GM12878 (cell line): ENCODE measurements around the gene TMEM214. TPM values are rescaled to one million over a fixed set of nuclear protein-coding genes. Genes with fewer than 3 reads are reported as not detected.

Source experiments
- ATAC-seq: fragments of 200-7000 bp; cut with Tn5 transposase; 3 replicates; pipeline ENCODE4 v1.9.1; 2020; ENCODE audit warnings: mild to moderate bottlenecking, moderate library complexity
- BruUV-seq: library from RNA; stranded (reverse); fragments of 400-500 nt; replicated peaks from 2 replicates; lab custom pipeline; 2021; lab: Mats Ljungman, UMichigan
- CTCF ChIA-PET: fragments of 300-600 bp; sonication (Branson Sonifier 250); formaldehyde crosslinking; extraction: SDS; loops from one replicate; lab custom pipeline; 2021; ENCODE audit warnings: inconsistent platforms; lab: Yijun Ruan, JAX
- POLR2A ChIA-PET: fragments of 350-600 bp; formaldehyde crosslinking; extraction: SDS; loops from one replicate; lab custom pipeline; 2021; ENCODE audit warnings: inconsistent platforms; lab: Charles Lee
- RAD21 ChIA-PET: fragments of 300-600 bp; sonication (Branson Sonifier 250); formaldehyde crosslinking; loops from one replicate; lab custom pipeline; 2023; ENCODE audit warnings: antibody characterized with exemption; ENCODE audit not compliant: unreplicated experiment; lab: Charles Lee
- SMC1A ChIA-PET: fragments of 300-600 bp; sonication (Branson Sonifier 250); formaldehyde crosslinking; loops from one replicate; lab custom pipeline; 2023; ENCODE audit not compliant: unreplicated experiment, uncharacterized antibody; lab: Charles Lee
- DNase-seq: peaks from one replicate; pipeline ENCODE4 v3.0.0-alpha.2; 2011; ENCODE audit warnings: low read depth, low spot score
- FAIRE-seq: peaks from 3 replicates; lab custom pipeline; 2011; peaks lifted over from hg19 to GRCh38; lab: Jason Lieb, UNC
- H2AFZ ChIP-seq: 2 replicates; pipeline ENCODE4 v1.6.0; 2011; ENCODE audit warnings: low read depth, low read length, control low read depth; ENCODE audit not compliant: control insufficient read depth
- H3K27ac ChIP-seq: 2 replicates; pipeline ENCODE4 v1.5.1; 2011; ENCODE audit warnings: control low read depth; ENCODE audit not compliant: control insufficient read depth, insufficient read depth
- H3K27me3 ChIP-seq, 2 experiments: replicated peaks in 1 of 2; 2 replicates each; pipeline versions ENCODE4 v1.6.0 to v1.6.1; 2011; ENCODE audit warnings: low read length in 1 of 2; ENCODE audit not compliant: control insufficient read depth in 2 of 2, insufficient read depth in 2 of 2
- H3K36me3 ChIP-seq, 2 experiments: 2 replicates each; pipeline ENCODE4 v1.5.1; 2011; ENCODE audit warnings: low read length in 1 of 2; ENCODE audit not compliant: control insufficient read depth in 2 of 2, insufficient read depth in 2 of 2
- H3K4me1 ChIP-seq: 2 replicates; pipeline ENCODE4 v1.6.1; 2011; ENCODE audit warnings: mild to moderate bottlenecking, low read length, moderate library complexity, mixed read lengths; ENCODE audit not compliant: control insufficient read depth, insufficient read depth
- H3K4me2 ChIP-seq: 2 replicates; pipeline ENCODE4 v1.6.0; 2011; ENCODE audit warnings: control low read depth; ENCODE audit not compliant: control insufficient read depth, insufficient read depth
- H3K4me3 ChIP-seq: fragments of 200-600 bp; sonication (generic); 2 replicates; pipeline ENCODE4 v1.5.1; 2016
- H3K79me2 ChIP-seq: 2 replicates; pipeline ENCODE4 v1.6.0; 2011; ENCODE audit warnings: low read length; ENCODE audit not compliant: control insufficient read depth, insufficient read depth
- H3K9ac ChIP-seq: 2 replicates; pipeline ENCODE4 v1.8.0; 2011; ENCODE audit warnings: low read length, control low read depth, mixed read lengths; ENCODE audit not compliant: control insufficient read depth, insufficient read depth
- H3K9me3 ChIP-seq: replicated peaks from 3 replicates; pipeline ENCODE4 v1.5.1; 2011; ENCODE audit warnings: mild to moderate bottlenecking, low read length; ENCODE audit not compliant: control insufficient read depth, insufficient read depth
- H4K20me1 ChIP-seq: 2 replicates; pipeline ENCODE4 v1.6.0; 2011; ENCODE audit not compliant: control insufficient read depth, insufficient read depth
- CHD2 ChIP-seq: IDR thresholded peaks from 2 replicates; pipeline ENCODE4 v1.6.1; 2011; ENCODE audit warnings: low read depth, low read length, improper control_type of control experiment, borderline replicate concordance
- EZH2 ChIP-seq: IDR thresholded peaks from 2 replicates; pipeline ENCODE4 v1.6.1; 2012; ENCODE audit warnings: low read depth, mild to moderate bottlenecking, control low read depth, inconsistent platforms, low read length, borderline replicate concordance; ENCODE audit not compliant: control insufficient read depth
- IKZF1 ChIP-seq: fragments of 450-650 bp; conservative IDR thresholded peaks from 2 replicates; pipeline ENCODE4 v1.6.1; 2017; ENCODE audit warnings: antibody characterized with exemption, mild to moderate bottlenecking
- IRF4 ChIP-seq: IDR thresholded peaks from 2 replicates; pipeline ENCODE4 v1.6.1; 2011; ENCODE audit warnings: low read depth, low read length
- JUND ChIP-seq: IDR thresholded peaks from 2 replicates; pipeline ENCODE4 v1.6.1; 2012; ENCODE audit warnings: low read depth, mild to moderate bottlenecking, low read length, improper control_type of control experiment, moderate library complexity
- NFYA ChIP-seq: IDR thresholded peaks from 2 replicates; pipeline ENCODE4 v1.6.1; 2011; ENCODE audit warnings: low read depth, mild to moderate bottlenecking, low read length, improper control_type of control experiment, borderline replicate concordance
- PBX3 ChIP-seq: IDR thresholded peaks from 2 replicates; pipeline ENCODE4 v1.6.1; 2011; ENCODE audit warnings: mild to moderate bottlenecking, low read depth, low read length, moderate library complexity; ENCODE audit not compliant: insufficient replicate concordance
- RAD21 ChIP-seq: IDR thresholded peaks from 2 replicates; pipeline ENCODE4 v1.6.1; 2011; ENCODE audit warnings: mild to moderate bottlenecking, low read depth, low read length, moderate library complexity; ENCODE audit not compliant: insufficient read depth
- SIN3A ChIP-seq: IDR thresholded peaks from 2 replicates; pipeline ENCODE4 v1.6.1; 2012; ENCODE audit warnings: low read depth, low read length, improper control_type of control experiment
- SIX5 ChIP-seq: IDR thresholded peaks from 2 replicates; pipeline ENCODE4 v1.6.1; 2011; ENCODE audit warnings: mild to moderate bottlenecking, low read depth, low read length, moderate library complexity; ENCODE audit not compliant: severe bottlenecking
- SMAD5 ChIP-seq: IDR thresholded peaks from 2 replicates; pipeline ENCODE4 v1.6.1; 2016; ENCODE audit warnings: antibody characterized with exemption, low read depth
- SPI1 ChIP-seq: IDR thresholded peaks from 2 replicates; pipeline ENCODE4 v1.6.1; 2011; ENCODE audit warnings: low read depth, mild to moderate bottlenecking, low read length, moderate library complexity, borderline replicate concordance; ENCODE audit not compliant: insufficient read depth
- SREBF1 ChIP-seq: IDR thresholded peaks from 2 replicates; pipeline ENCODE4 v1.6.1; 2012; ENCODE audit warnings: mild to moderate bottlenecking, low read length
- SREBF2 ChIP-seq: IDR thresholded peaks from 2 replicates; pipeline ENCODE4 v1.6.1; 2012; ENCODE audit warnings: mild to moderate bottlenecking, low read length
- STAT1 ChIP-seq: fragments of 450-650 bp; conservative IDR thresholded peaks from 2 replicates; pipeline ENCODE4 v1.6.1; 2014; ENCODE audit warnings: antibody characterized with exemption, mild to moderate bottlenecking
- SUPT20H ChIP-seq: IDR thresholded peaks from 2 replicates; pipeline ENCODE4 v1.6.1; 2011; ENCODE audit warnings: low read depth, mild to moderate bottlenecking, low read length, moderate library complexity, borderline replicate concordance; ENCODE audit not compliant: control insufficient read depth
- TCF7 ChIP-seq: IDR thresholded peaks from 2 replicates; pipeline ENCODE4 v1.6.1; 2014; ENCODE audit warnings: antibody characterized with exemption, borderline replicate concordance
- WRNIP1 ChIP-seq: IDR thresholded peaks from 2 replicates; pipeline ENCODE4 v1.6.1; 2011; ENCODE audit warnings: low read depth, low read length, improper control_type of control experiment, borderline replicate concordance
- WGBS: methylation state at CpG from one replicate; pipeline ENCODE4 v1.1.6; 2016; ENCODE audit warnings: low lambda C conversion rate; ENCODE audit not compliant: insufficient replicate concordance, insufficient coverage; ENCODE audit errors: missing lambda C conversion rate; 5-methylcytosine and 5-hydroxymethylcytosine counted together
- in situ Hi-C: fragments of 300-500 bp; cut with MboI; formaldehyde crosslinking; loops from 9 replicates; pipeline ENCODE4 v1.14.3; 2018; ENCODE audit warnings: mixed read lengths
- intact Hi-C: fragments of 100-400 bp; cut with micrococcal nuclease; formaldehyde crosslinking; loops from one replicate; pipeline ENCODE4 v1.14.2; 2022; ENCODE audit not compliant: unreplicated experiment
- polyA plus RNA-seq, 11 experiments: library from polyadenylated mRNA; depleted of rRNA in 4 of 11; unstranded in 6 of 11; stranded (reverse) in 5 of 11; fragments of >200 nt; fragmentation: Nextera tagmentation in 4 of 11; fragmentation: Illumina TruSeq in 1 of 11; extraction: Ambion mirVana in 4 of 11; extraction: Trizol in 1 of 11; gene quantifications; 1 replicate in 1 of 11; 2 replicates in 10 of 11; pipeline versions ENCODE4 v1.2.1 to v1.2.3, GENCODE V29; 2011 to 2016; ENCODE audit warnings: inconsistent platforms in 2 of 11, missing spikeins in 2 of 11, low read depth in 1 of 11
- total RNA-seq, 4 experiments: library from RNA; depleted of rRNA in 3 of 4; stranded (reverse); fragments of >200 nt in 3 of 4; fragmentation: Illumina TruSeq in 1 of 4; extraction: Trizol in 1 of 4; gene quantifications; 2 replicates each; pipeline versions ENCODE4 v1.2.1 to v1.2.3, GENCODE V29; 2013 to 2021
- TF ChIP-seq, protein P1 (sequence below): fragments of 450-650 bp; IDR thresholded peaks from 2 replicates; pipeline ENCODE4 v1.6.1; 2017; ENCODE audit warnings: mild to moderate bottlenecking, moderate library complexity

Gene TMEM214
- total and polyA plus RNA-seq, 10 of the 15 experiments (the other 5 are each of a cell fraction or from before 2014, with no cell fraction given): 10.4 to 79.2 (median 45.0) TPM

DNA sequence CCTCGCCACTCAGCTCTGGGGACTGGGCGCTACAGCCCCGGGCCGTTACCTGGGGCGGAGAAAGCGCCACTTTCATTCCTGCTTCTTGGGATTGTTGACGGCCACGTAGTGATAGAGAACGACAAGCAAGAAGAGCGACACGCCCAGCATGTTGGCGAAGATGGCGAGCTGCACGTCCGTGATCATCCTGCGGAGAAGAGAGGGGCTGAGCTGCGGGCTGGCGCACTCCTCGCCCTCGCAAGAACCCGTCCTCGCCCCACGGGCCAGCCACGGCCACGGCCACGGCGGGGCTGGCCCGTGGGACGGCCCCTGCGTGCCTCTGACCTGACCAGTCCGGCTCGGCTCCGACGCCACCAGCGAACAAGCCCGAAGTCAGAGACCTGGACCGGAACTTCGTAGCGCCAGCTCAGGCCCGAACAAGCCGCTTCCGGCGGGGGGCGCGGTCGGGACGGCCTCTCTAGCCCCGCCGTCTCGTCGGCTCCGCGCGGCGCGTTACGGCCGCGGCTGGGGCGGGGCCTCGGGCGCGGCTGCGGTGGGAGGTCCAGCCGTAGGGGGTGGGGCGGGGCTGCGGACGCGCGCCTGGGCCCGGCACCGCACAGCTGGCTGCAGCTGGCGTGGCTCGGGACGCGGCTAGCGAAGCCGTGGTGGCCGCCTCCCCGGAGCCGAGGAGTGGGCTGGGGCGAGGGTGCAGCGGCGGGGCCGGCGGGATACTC is 38.7 kb downstream of the TMEM214 start, which contains the start of gene OST4:
TSS of gene OST4 (minus strand) at position 378 of the 713 bp plus-strand sequence.
- WGBS: 2% methylated on average over 48 of the region's 86 CpGs
- TF ChIP-seq TCF7 (no peak), PBX3 (no peak), IRF4 (no peak), STAT1 (no peak), RAD21 (no peak), SREBF1 (no peak), CHD2 (peak; percentile 35), WRNIP1 (no peak), IKZF1 (peak; percentile 84), NFYA (no peak), SUPT20H (no peak), EZH2 (no peak), SIX5 (no peak), JUND (no peak), SMAD5 (no peak), SPI1 (no peak), SREBF2 (no peak), SIN3A (no peak; the same call in 1 of the 2 replicates)
- TF ChIP-seq, protein P1, sequence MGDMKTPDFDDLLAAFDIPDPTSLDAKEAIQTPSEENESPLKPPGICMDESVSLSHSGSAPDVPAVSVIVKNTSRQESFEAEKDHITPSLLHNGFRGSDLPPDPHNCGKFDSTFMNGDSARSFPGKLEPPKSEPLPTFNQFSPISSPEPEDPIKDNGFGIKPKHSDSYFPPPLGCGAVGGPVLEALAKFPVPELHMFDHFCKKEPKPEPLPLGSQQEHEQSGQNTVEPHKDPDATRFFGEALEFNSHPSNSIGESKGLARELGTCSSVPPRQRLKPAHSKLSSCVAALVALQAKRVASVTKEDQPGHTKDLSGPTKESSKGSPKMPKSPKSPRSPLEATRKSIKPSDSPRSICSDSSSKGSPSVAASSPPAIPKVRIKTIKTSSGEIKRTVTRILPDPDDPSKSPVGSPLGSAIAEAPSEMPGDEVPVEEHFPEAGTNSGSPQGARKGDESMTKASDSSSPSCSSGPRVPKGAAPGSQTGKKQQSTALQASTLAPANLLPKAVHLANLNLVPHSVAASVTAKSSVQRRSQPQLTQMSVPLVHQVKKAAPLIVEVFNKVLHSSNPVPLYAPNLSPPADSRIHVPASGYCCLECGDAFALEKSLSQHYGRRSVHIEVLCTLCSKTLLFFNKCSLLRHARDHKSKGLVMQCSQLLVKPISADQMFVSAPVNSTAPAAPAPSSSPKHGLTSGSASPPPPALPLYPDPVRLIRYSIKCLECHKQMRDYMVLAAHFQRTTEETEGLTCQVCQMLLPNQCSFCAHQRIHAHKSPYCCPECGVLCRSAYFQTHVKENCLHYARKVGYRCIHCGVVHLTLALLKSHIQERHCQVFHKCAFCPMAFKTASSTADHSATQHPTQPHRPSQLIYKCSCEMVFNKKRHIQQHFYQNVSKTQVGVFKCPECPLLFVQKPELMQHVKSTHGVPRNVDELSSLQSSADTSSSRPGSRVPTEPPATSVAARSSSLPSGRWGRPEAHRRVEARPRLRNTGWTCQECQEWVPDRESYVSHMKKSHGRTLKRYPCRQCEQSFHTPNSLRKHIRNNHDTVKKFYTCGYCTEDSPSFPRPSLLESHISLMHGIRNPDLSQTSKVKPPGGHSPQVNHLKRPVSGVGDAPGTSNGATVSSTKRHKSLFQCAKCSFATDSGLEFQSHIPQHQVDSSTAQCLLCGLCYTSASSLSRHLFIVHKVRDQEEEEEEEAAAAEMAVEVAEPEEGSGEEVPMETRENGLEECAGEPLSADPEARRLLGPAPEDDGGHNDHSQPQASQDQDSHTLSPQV: peak; percentile 38; the same call in 1 of the 2 replicates

More for the DNA sequence above, 38.7 kb downstream of the TMEM214 start, which contains the start of gene OST4:
- ChIA-PET RAD21 (interaction anchor here (1.2 to 2.8 kb wide), 4 partner anchors 10 to 30 kb away, joined by 4 to 31 read pairs (median 16); partner anchors contain the start of genes AGBL5 and KHK), POLR2A (interaction anchor here (0.8 to 12.2 kb wide), 9 partner anchors 9 to 103 kb away, joined by 3 to 139 read pairs (median 4); partner anchors contain the start of genes AGBL5, KHK and TMEM214), SMC1A (interaction anchor here (1.0 to 5.4 kb wide), 3 partner anchors 10 to 20 kb away, joined by 3 to 33 read pairs (median 11); partner anchors contain the start of gene AGBL5), CTCF (interaction anchor here (0.6 to 4.0 kb wide), 5 partner anchors 11 to 45 kb away, joined by 3 to 36 read pairs (median 3); no protein-coding TSS in a partner anchor)
- no peaks in the 10 kb centered on the region for H3K27me3 ChIP-seq
- peaks cover 2 to 16% of the 10 kb centered on the region in 2 experiments; a peak in 2 of 4 replicates for H3K36me3 ChIP-seq
- H3K79me2 ChIP-seq: peaks cover 32% of the 10 kb centered on the region
- intact Hi-C loops: loop anchor here (1.0 kb wide), 1 partner anchor 21 kb away; no protein-coding TSS in a partner anchor
- peaks cover 37% of the 10 kb centered on the region for H3K4me1 ChIP-seq
- H3K9me3 ChIP-seq: no peaks in the 10 kb centered on the region
- BruUV-seq: no TSS peak
- peak; percentile 91 for ATAC-seq
- H2AFZ ChIP-seq: peak within 1 kb of the TSS; percentile 51
- H3K27ac ChIP-seq: peak within 1 kb of the TSS; percentile 94
- in situ Hi-C loops: no loop called here
- H4K20me1 ChIP-seq: no peaks in the 10 kb centered on the region
- no peak for FAIRE-seq
- H3K9ac ChIP-seq: peak within 1 kb of the TSS; percentile 96
- DNase-seq: no peak
- peak within 1 kb of the TSS; percentile 95 for H3K4me2 ChIP-seq
- H3K4me3 ChIP-seq: peak within 1 kb of the TSS; percentile 85
